Epithelial cell of esophagus (primary cell): ENCODE data around the gene UNC45A.
A peak's percentile ranks its signal among the peaks of the same experiment; 100 is the strongest.

ENCODE experiments used
- DNase-seq: peaks from one replicate; pipeline ENCODE4 v3.0.0; 2010; ENCODE audit warnings: low read depth
- H3K4me3 ChIP-seq: 2 replicates; pipeline ENCODE4 v1.5.1; 2011; ENCODE audit warnings: mild to moderate bottlenecking, low read length, control low read depth
- TF ChIP-seq, protein P1 (sequence below): IDR thresholded peaks from 2 replicates; pipeline ENCODE4 v1.5.1; 2011; ENCODE audit warnings: low read depth, mild to moderate bottlenecking, low read length, control low read depth, inconsistent platforms; ENCODE audit not compliant: insufficient read depth; ENCODE audit errors: missing control alignments

UNC45A gene

GRCh38 chr15:90956274-90957030 is 21.4 kb downstream of the UNC45A start:
- H3K4me3 ChIP-seq = peak overlapping the region; percentile 90
- TF ChIP-seq, protein P1, sequence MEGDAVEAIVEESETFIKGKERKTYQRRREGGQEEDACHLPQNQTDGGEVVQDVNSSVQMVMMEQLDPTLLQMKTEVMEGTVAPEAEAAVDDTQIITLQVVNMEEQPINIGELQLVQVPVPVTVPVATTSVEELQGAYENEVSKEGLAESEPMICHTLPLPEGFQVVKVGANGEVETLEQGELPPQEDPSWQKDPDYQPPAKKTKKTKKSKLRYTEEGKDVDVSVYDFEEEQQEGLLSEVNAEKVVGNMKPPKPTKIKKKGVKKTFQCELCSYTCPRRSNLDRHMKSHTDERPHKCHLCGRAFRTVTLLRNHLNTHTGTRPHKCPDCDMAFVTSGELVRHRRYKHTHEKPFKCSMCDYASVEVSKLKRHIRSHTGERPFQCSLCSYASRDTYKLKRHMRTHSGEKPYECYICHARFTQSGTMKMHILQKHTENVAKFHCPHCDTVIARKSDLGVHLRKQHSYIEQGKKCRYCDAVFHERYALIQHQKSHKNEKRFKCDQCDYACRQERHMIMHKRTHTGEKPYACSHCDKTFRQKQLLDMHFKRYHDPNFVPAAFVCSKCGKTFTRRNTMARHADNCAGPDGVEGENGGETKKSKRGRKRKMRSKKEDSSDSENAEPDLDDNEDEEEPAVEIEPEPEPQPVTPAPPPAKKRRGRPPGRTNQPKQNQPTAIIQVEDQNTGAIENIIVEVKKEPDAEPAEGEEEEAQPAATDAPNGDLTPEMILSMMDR = peak; percentile 62
- DNase-seq = peak; percentile 66

GRCh38 chr15:90957031-90957790 is 22.1 kb downstream of the UNC45A start:
- TF ChIP-seq, protein P1 = no peak
- peak; percentile 40 for DNase-seq
- peak overlapping the region; percentile 90 for H3K4me3 ChIP-seq

DNA sequence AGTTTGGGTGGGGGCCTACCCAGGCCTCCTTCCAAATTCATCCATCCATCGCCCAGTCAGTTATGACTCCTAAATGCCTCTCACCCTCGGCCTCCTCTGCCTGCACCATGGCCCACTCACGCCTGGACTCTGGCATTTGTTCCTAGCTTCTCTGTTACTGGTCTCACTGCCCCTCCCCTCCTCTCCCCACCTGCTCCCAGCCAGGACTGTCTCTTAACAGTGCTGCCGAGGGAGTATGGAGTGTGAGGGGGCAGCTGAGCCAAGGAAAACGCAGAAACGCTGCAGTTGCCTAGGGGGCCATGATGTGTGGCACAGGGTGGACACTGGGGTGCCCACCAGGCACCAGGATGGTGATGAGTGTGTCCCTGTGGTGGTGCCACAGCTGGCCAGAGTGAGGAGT is 22.7 kb downstream of the UNC45A start:
- TF ChIP-seq, protein P1 = no peak
- no peak for DNase-seq
- peak overlapping the region; percentile 90 for H3K4me3 ChIP-seq

DNA sequence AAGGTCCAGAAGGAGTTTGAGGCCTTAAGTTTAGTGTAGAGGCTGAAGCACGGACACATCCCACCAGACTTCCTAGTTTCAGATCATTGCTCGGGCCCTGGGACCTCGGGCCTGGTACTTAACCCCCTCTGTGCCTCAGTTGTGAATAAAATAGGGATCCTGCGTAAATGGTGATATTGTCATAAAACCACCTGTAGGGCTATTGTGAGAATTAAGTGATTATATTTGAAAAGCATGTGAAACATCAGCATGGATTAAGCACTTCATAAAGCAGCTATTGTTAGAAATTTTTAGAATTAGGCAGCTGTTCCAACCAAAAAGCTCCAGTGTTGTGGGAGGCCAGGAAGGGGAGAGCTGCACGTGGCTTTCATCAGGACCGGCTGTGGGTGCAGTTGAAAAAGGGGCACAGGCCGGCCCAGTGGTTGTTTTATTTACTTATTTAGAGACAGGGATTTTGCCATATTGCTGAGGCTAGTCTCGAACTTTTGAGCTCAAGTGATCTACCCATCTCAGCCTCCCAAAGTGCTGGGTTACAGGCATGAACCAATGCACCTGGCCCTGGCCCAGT is 24.0 kb downstream of the UNC45A start:
- TF ChIP-seq, protein P1 = no peak
- no peak for DNase-seq
- no peak overlapping the region for H3K4me3 ChIP-seq

DNA sequence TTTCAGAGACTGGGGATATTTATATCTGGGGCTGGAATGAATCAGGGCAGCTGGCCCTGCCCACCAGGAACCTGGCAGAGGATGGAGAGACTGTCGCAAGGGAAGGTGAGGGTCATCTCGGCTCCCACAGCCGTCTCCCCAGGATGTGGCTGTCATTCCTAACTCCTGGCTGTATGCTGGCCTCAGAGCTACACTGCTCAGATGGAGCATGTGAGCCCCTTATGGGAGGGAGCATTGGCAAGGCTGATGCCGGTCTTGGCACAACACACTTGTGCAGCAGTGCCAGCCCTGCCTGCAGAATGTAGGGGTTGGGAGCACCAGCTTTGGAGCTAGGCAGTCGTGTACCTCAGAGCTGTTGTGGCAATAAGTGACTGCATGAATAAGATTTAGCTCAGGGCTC is 24.8 kb downstream of the UNC45A start:
- TF ChIP-seq, protein P1 = no peak
- H3K4me3 ChIP-seq = no peak overlapping the region
- DNase-seq = no peak

- TF ChIP-seq, protein P1 = no peak
Measured at GRCh38 chr15:90960298-90961091, 25.4 kb downstream of the UNC45A start.

More at GRCh38 chr15:90960298-90961091, 25.4 kb downstream of the UNC45A start:
- no peak for DNase-seq
- H3K4me3 ChIP-seq = no peak overlapping the region
